ENCODE results near the gene KDM2A. TPM values are rescaled to one million over a fixed set of nuclear protein-coding genes. Genes with fewer than 3 reads are reported as not detected.

KDM2A gene
- total and polyA plus RNA-seq, 2 donors (not counting 3 experiments of a cell fraction or from before 2014, with no cell fraction given): 72.2 to 79.5 TPM

DNA sequence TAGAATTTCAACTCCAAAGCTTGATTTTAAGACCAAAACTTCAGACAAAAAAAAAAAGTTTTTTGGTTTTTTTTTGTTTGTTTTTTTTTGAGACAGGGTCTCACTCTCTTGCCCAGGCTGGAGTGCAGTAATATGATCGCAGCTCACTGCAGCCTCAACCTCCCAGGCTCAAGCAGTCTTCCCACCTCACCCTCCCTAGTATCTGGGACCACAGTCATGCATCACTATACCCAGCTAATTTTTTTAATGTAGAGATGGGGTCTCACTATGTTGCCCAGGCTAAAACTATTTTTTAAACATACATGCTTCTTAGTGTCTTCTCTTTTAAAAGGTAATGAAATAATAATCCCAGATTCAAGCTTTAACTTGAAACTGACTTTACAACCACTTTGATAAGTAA, 111.8 kb downstream of the KDM2A start:
- intact Hi-C loops (cut with micrococcal nuclease) (no loop called here), dilution Hi-C loops (cut with MboI; ENCODE audit: extremely low pct_ligation_motif_present, low sequenced_read_pairs) (no loop called here)
- no peak overlapping the region for H3K4me2 ChIP-seq (ENCODE audit: insufficient read depth, low read length)
- no peak overlapping the region for H3K27ac ChIP-seq (ENCODE audit: insufficient read depth, low read depth, low read length)
- POLR2A ChIA-PET: no interaction called here
- no peak overlapping the region for H3K9ac ChIP-seq (replicated peaks; ENCODE audit: extremely low read depth, insufficient read depth, low read length)
- H2AFZ ChIP-seq (ENCODE audit: low read depth, low read length): no peak overlapping the region
- CTCF ChIA-PET: interaction anchor here (1.0 kb wide), 1 partner anchor 12 kb away, joined by 3 read pairs; no protein-coding TSS in a partner anchor
- FAIRE-seq (no peak), DNase-seq (ENCODE audit: low read depth, low spot score) (no peak)
- TF ChIP-seq, protein P1, sequence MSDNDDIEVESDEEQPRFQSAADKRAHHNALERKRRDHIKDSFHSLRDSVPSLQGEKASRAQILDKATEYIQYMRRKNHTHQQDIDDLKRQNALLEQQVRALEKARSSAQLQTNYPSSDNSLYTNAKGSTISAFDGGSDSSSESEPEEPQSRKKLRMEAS (IDR thresholded peaks at IDR 0.05; ENCODE audit: insufficient read depth, insufficient read length): no peak
- TF ChIP-seq MYC (IDR thresholded peaks at IDR 0.05; ENCODE audit: low read depth, low read length) (no peak), GATA2 (IDR thresholded peaks at IDR 0.05; ENCODE audit: insufficient read depth, insufficient read length, low read depth, low read length) (no peak), POLR2A (IDR thresholded peaks at IDR 0.05; ENCODE audit: low read depth, low read length) (no peak), FOS (IDR thresholded peaks at IDR 0.05; ENCODE audit: borderline replicate concordance, insufficient read depth, low read length) (no peak), JUN (IDR thresholded peaks at IDR 0.05; ENCODE audit: borderline replicate concordance, insufficient read depth, insufficient read length, low read depth) (no peak), POLR2AphosphoS5 (IDR thresholded peaks at IDR 0.05; ENCODE audit: insufficient read depth, low read depth, low read length) (no peak), EZH2 (IDR thresholded peaks at IDR 0.05; ENCODE audit: borderline replicate concordance, low read depth, low read length, severe bottlenecking) (no peak)
- TF ChIP-seq, protein P2, sequence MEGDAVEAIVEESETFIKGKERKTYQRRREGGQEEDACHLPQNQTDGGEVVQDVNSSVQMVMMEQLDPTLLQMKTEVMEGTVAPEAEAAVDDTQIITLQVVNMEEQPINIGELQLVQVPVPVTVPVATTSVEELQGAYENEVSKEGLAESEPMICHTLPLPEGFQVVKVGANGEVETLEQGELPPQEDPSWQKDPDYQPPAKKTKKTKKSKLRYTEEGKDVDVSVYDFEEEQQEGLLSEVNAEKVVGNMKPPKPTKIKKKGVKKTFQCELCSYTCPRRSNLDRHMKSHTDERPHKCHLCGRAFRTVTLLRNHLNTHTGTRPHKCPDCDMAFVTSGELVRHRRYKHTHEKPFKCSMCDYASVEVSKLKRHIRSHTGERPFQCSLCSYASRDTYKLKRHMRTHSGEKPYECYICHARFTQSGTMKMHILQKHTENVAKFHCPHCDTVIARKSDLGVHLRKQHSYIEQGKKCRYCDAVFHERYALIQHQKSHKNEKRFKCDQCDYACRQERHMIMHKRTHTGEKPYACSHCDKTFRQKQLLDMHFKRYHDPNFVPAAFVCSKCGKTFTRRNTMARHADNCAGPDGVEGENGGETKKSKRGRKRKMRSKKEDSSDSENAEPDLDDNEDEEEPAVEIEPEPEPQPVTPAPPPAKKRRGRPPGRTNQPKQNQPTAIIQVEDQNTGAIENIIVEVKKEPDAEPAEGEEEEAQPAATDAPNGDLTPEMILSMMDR (IDR thresholded peaks at IDR 0.05; ENCODE audit: extremely low read depth in 1 of 2, insufficient read depth in 1 of 2, low read depth in 1 of 2, low read length in 2 of 2): no peak
- H4K20me1 ChIP-seq (replicated peaks; ENCODE audit: control insufficient read depth, extremely low read depth, insufficient read depth, low read length): no peaks in the 10 kb centered on the region
- H3K79me2 ChIP-seq (ENCODE audit: control insufficient read depth, insufficient read depth, low read length): no peaks in the 10 kb centered on the region
- peaks cover 15 to 23% of the 10 kb centered on the region in 2 experiments for H3K36me3 ChIP-seq (ENCODE audit: control insufficient read depth in 2 of 2, extremely low read depth in 1 of 2, insufficient read depth in 2 of 2, low read length in 2 of 2)
- H3K27me3 ChIP-seq (ENCODE audit: control insufficient read depth in 2 of 2, insufficient read depth in 2 of 2, low read length in 2 of 2): no peaks in the 10 kb centered on the region
- H3K4me3 ChIP-seq (replicated peaks in 1 of 3; ENCODE audit: insufficient read depth in 1 of 3, low read depth in 1 of 3, low read length in 3 of 3): no peak overlapping the region
- no peaks in the 10 kb centered on the region for H3K4me1 ChIP-seq (ENCODE audit: control insufficient read depth, extremely low read depth, insufficient read depth, low read length)
- no peaks in the 10 kb centered on the region for H3K9me3 ChIP-seq (replicated peaks; ENCODE audit: control insufficient read depth, insufficient read depth, low read length)
- BruUV-seq (replicated peaks): no TSS peak
- H3K9me1 ChIP-seq (replicated peaks; ENCODE audit: control insufficient read depth, extremely low read depth, insufficient read depth, low read length): no peaks in the 10 kb centered on the region
